Calu3 (cell line): ENCODE results near the gene GMDS. TPM values are rescaled to one million over a fixed set of nuclear protein-coding genes. Genes with fewer than 3 reads are reported as not detected.

Source experiments
- BruUV-seq: library from RNA; stranded (reverse); fragments of 400-500 nt; replicated peaks from 2 replicates; lab custom pipeline; 2021; lab: Mats Ljungman, UMichigan
- CTCF ChIA-PET: fragments of 300-600 bp; sonication (Branson Sonifier 250); formaldehyde crosslinking; loops from one replicate; lab custom pipeline; 2022; ENCODE audit warnings: antibody characterized with exemption; lab: Charles Lee
- DNase-seq: peaks from one replicate; pipeline ENCODE4 v3.0.0; 2022
- H3K27ac Mint-ChIP-seq: one replicate; pipeline ENCODE4 v1.8.0; 2022; ENCODE audit warnings: mixed read lengths; ENCODE audit not compliant: unreplicated experiment
- H3K27me3 Mint-ChIP-seq: one replicate; pipeline ENCODE4 v1.8.0; 2022; ENCODE audit warnings: mixed read lengths; ENCODE audit not compliant: unreplicated experiment
- H3K36me3 Mint-ChIP-seq: one replicate; pipeline ENCODE4 v1.8.0; 2022; ENCODE audit warnings: mild to moderate bottlenecking, moderate library complexity, mixed read lengths; ENCODE audit not compliant: insufficient read depth, unreplicated experiment
- H3K4me1 Mint-ChIP-seq: one replicate; pipeline ENCODE4 v1.8.0; 2022; ENCODE audit warnings: mild to moderate bottlenecking, low read depth, mixed read lengths; ENCODE audit not compliant: unreplicated experiment
- H3K4me3 Mint-ChIP-seq: one replicate; pipeline ENCODE4 v1.8.0; 2022; ENCODE audit warnings: mild to moderate bottlenecking, low read depth, moderate library complexity, mixed read lengths; ENCODE audit not compliant: unreplicated experiment
- H3K9me3 Mint-ChIP-seq: one replicate; pipeline ENCODE4 v1.8.0; 2022; ENCODE audit warnings: low read depth, mixed read lengths; ENCODE audit not compliant: unreplicated experiment
- intact Hi-C: fragments of 100-400 bp; cut with micrococcal nuclease; formaldehyde crosslinking; loops from one replicate; pipeline ENCODE4 v1.10.0; 2022; ENCODE audit not compliant: unreplicated experiment
- total RNA-seq: library from RNA; stranded (reverse); gene quantifications from 2 replicates; pipeline ENCODE4 v1.2.3, GENCODE V29; 2022
- TF ChIP-seq, protein P1 (sequence below): fragments of 200-600 bp; IDR thresholded peaks from one replicate; pipeline ENCODE4 v1.8.0; 2022; ENCODE audit warnings: antibody characterized with exemption; ENCODE audit not compliant: unreplicated experiment

The GMDS gene
- total RNA-seq, 1 experiment from 2014 or later, result 58.2 TPM

DNA sequence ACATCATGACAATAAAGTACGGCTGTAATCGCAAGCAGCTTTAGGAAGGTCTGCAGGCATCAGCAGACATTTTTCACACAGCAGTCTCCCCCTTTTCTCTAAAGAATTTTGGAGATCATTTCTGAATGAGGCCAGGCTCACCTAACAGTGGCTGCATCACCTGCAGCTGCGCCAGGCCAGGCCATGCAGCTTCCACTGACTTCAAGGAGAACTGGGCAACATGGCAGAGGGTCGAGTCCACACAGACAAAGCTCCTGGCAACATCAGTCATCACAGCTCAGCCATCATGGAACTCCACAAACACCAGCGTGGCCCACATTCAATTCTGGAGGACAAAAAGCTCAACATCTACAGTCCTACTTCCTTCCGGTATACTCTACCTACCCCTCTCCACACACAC lies 653.5 kb downstream of the GMDS start:
- DNase-seq, result no peak
- no peaks in the 10 kb centered on the region for H3K9me3 Mint-ChIP-seq
- CTCF ChIA-PET, result interaction anchor here (0.7 kb wide), 2 partner anchors 1169 to 1380 kb away, joined by 3 to 6 read pairs; partner anchors contain the start of gene SERPINB6
- peaks cover 55% of the 10 kb centered on the region for H3K27me3 Mint-ChIP-seq
- intact Hi-C loops, result no loop called here
- H3K4me3 Mint-ChIP-seq, result no peak overlapping the region
- no peak overlapping the region for H3K27ac Mint-ChIP-seq
- no TSS peak for BruUV-seq
- TF ChIP-seq, protein P1, sequence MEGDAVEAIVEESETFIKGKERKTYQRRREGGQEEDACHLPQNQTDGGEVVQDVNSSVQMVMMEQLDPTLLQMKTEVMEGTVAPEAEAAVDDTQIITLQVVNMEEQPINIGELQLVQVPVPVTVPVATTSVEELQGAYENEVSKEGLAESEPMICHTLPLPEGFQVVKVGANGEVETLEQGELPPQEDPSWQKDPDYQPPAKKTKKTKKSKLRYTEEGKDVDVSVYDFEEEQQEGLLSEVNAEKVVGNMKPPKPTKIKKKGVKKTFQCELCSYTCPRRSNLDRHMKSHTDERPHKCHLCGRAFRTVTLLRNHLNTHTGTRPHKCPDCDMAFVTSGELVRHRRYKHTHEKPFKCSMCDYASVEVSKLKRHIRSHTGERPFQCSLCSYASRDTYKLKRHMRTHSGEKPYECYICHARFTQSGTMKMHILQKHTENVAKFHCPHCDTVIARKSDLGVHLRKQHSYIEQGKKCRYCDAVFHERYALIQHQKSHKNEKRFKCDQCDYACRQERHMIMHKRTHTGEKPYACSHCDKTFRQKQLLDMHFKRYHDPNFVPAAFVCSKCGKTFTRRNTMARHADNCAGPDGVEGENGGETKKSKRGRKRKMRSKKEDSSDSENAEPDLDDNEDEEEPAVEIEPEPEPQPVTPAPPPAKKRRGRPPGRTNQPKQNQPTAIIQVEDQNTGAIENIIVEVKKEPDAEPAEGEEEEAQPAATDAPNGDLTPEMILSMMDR, result no peak
- peaks cover 5% of the 10 kb centered on the region for H3K4me1 Mint-ChIP-seq
- no peaks in the 10 kb centered on the region for H3K36me3 Mint-ChIP-seq

DNA sequence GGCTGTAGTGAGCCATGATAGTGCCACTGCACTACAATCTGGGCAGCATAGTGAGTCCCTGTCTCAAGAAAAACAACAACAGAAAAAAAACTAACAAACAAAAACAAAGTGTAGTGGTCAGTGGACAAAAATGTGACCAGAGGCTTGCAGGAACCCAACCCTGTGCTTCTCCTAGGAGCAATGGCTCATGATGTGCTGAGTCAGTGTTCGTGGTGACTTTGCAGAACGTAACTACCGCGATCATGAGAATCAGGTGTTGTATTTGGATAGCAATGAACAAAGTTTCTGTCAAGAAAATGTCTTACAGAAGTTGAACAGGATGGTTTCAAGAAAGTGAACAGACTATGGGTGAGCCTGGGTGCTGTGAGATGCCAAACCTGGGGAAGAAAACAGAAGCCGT lies 654.2 kb downstream of the GMDS start:
- peaks cover 60% of the 10 kb centered on the region for H3K27me3 Mint-ChIP-seq
- no peaks in the 10 kb centered on the region for H3K9me3 Mint-ChIP-seq
- H3K4me1 Mint-ChIP-seq, result no peaks in the 10 kb centered on the region
- no peak overlapping the region for H3K27ac Mint-ChIP-seq
- no peak for DNase-seq
- no peaks in the 10 kb centered on the region for H3K36me3 Mint-ChIP-seq
- no peak overlapping the region for H3K4me3 Mint-ChIP-seq
- no TSS peak for BruUV-seq
- CTCF ChIA-PET, result no interaction called here
- intact Hi-C loops, result no loop called here
- TF ChIP-seq, protein P1, result no peak

GRCh38 chr6:1590580-1590979 lies 654.8 kb downstream of the GMDS start:
- peaks cover 67% of the 10 kb centered on the region for H3K27me3 Mint-ChIP-seq
- BruUV-seq, result no TSS peak
- no peaks in the 10 kb centered on the region for H3K9me3 Mint-ChIP-seq
- no peaks in the 10 kb centered on the region for H3K36me3 Mint-ChIP-seq
- TF ChIP-seq, protein P1, result no peak
- H3K4me3 Mint-ChIP-seq, result no peak overlapping the region
- CTCF ChIA-PET, result no interaction called here
- no peak overlapping the region for H3K27ac Mint-ChIP-seq
- intact Hi-C loops, result no loop called here
- no peak for DNase-seq
- no peaks in the 10 kb centered on the region for H3K4me1 Mint-ChIP-seq

DNA sequence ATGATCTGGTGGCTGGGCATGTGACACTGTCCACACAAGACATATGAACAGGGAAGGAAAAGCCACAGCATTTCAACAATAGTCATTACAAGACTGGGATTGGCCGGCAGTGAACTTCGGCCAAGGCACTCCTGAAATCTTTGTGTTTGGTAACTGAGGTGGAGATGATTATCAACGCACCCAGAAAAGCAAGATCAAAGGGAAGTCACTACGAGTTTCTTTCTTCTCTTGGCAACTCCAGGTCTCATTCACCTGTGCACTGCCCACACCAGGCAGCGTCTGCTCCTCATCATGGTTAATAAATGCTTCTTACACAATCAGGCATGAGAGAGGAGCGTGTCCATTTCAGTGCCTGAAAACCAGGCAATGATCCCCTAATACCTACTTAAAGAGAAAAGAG lies 656.2 kb downstream of the GMDS start:
- no peaks in the 10 kb centered on the region for H3K4me1 Mint-ChIP-seq
- TF ChIP-seq, protein P1, result no peak
- H3K27me3 Mint-ChIP-seq, result peaks cover 66% of the 10 kb centered on the region
- CTCF ChIA-PET, result no interaction called here
- intact Hi-C loops, result no loop called here
- H3K36me3 Mint-ChIP-seq, result no peaks in the 10 kb centered on the region
- no TSS peak for BruUV-seq
- H3K4me3 Mint-ChIP-seq, result no peak overlapping the region
- no peaks in the 10 kb centered on the region for H3K9me3 Mint-ChIP-seq
- DNase-seq, result no peak
- no peak overlapping the region for H3K27ac Mint-ChIP-seq
